Right lobe of liver (tissue), 4 donors: Measurements from ENCODE around the gene USP47.

Experiments
- POLR2A ChIP-seq: fragments of 450-650 bp; IDR thresholded peaks from one replicate; pipeline ENCODE4 v1.6.1; 2017; ENCODE audit warnings: antibody characterized with exemption, mild to moderate bottlenecking
- TF ChIP-seq, protein P1 (sequence below), 4 donors: fragments of 200-600 bp in 3 of 4; fragments of 450-650 bp in 1 of 4; IDR thresholded peaks; one replicate each; pipeline versions ENCODE4 v1.5.1 to v1.8.0; 2016 to 2022; ENCODE audit warnings: antibody characterized with exemption in 4 of 4, mild to moderate bottlenecking in 2 of 4
- donor health status: DM: no; HTN: no; CAD: no.
- donor health status: DM: no; HTN: no; CAD: no.
- donor health status: DM: no; HTN: yes; CAD: no.

DNA sequence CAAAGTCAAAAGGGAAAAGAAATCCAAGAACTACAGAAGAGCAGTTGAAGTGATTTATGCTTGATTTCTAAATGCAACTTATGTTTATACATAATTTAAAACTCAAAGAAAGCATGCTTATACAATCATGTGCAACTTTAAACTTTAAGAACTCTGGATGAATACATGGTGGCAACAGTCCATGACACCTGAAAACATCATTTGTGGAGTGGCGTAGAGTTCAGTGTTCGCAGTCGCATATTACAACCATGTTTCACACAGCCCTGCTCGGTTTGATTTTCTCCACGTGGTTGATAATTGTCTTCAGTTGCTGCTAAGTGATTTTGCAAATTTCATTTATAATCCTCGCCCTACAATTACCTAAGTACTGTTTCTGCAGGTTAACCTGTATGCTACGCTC is 121.3 kb downstream of the USP47 start:
- TF ChIP-seq POLR2A = no peak
- TF ChIP-seq, protein P1, sequence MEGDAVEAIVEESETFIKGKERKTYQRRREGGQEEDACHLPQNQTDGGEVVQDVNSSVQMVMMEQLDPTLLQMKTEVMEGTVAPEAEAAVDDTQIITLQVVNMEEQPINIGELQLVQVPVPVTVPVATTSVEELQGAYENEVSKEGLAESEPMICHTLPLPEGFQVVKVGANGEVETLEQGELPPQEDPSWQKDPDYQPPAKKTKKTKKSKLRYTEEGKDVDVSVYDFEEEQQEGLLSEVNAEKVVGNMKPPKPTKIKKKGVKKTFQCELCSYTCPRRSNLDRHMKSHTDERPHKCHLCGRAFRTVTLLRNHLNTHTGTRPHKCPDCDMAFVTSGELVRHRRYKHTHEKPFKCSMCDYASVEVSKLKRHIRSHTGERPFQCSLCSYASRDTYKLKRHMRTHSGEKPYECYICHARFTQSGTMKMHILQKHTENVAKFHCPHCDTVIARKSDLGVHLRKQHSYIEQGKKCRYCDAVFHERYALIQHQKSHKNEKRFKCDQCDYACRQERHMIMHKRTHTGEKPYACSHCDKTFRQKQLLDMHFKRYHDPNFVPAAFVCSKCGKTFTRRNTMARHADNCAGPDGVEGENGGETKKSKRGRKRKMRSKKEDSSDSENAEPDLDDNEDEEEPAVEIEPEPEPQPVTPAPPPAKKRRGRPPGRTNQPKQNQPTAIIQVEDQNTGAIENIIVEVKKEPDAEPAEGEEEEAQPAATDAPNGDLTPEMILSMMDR (IDR thresholded peaks at IDR 0.05) = no peak
